ENCODE results near the gene ERGIC1.

The ERGIC1 gene

DNA sequence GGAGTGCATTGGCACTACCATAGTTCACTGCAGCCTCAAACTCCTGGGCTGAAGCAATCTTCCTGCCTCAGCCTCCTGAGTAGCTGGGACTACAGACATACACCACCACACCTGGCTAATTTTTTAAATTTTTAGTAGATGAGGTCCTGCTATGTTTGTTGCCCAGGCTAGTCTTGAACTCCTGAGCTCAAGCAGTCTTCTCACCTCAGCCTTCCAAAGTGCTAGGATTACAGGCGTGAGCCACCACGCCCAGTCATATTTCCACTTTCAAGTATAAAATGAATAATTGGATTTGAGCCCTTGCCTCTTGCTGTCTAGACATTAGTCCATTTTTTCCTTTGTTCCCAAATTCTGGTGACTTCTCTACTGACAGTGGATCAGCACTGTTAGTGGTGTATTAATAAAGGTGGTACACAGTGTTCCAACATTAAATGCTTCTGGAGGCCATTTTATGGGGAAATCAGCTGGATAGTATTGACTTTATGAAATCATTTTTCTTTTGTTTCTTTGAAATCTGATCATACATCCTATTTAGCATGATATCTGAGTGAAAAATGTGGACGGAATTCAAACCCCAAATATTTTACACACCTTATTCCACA is 165.4 kb downstream of the ERGIC1 start:
- DNase-seq, result no peak

DNA sequence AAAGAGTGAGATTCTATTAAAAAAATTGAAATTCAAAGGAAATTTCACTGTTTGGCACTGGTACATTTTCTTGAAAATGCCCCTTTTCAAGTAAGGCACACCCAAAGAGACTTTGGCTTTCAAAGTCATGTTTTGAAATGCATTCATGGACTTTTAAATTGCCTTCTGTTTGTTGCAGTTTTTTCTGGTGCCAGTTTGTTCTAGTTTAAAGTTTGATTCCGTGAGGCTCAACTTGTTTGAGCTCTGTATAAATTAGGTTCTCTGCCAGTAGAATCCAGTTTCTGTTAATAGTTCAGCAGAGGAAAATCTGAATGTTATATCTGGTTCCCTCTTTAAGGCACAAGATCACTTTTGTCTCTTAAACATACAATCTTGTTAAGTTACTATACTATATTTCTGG is 165.9 kb downstream of the ERGIC1 start:
- no peak for DNase-seq

DNA sequence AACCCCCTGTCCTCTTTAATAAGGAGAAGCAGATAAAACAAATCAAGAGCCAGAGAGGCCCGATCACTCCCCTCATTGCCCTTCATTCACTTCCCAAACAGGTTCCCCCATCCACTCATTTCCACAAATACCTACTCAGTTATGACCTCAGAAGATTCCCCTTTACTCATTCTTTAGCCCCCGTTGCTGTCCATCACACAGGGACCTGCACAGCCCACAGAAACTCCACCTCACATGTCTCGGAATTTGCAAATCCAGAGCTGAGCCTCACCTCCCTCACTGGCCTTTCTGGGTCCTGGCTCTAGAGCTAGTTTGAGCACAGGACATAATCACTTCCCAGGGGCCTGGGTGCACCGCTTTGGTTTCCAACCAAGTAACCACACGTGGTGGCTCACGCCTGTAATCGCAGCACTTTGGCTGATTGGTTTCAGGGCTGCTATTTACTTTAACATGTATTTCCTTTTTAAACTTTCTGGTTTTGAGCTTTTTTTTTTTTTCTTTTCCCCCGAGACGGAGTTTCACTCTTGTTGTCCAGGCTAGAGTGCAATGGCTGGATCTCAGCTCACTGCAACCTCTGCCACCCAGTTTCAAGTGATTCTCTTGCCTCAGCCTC is 167.3 kb downstream of the ERGIC1 start:
- no peak for DNase-seq
